Measurements from ENCODE around the gene FAM25A.
A peak's percentile ranks its signal among the peaks of the same experiment; 100 is the strongest.
"Not testable (repeated sequence)": the region's sequence is repeated elsewhere in the genome, so short reads cannot be mapped to it uniquely, and the experiment has no call there.

The FAM25A gene

GRCh38 chr10:87020056-87020455 lies at the start of gene FAM25A:
Gene FAM25A, plus strand, starts transcription at chr10:87020294. Its CDS starts 31 bp downstream, at chr10:87020325.
- not testable (repeated sequence) for H3K36me3 ChIP-seq (ENCODE audit: control insufficient read depth, insufficient read depth, low read length); H3K4me3 ChIP-seq (ENCODE audit: low read length); H3K9me3 ChIP-seq (ENCODE audit: control insufficient read depth, low read length); H3K27me3 ChIP-seq (ENCODE audit: control insufficient read depth, insufficient read depth, low read length); H3K9ac ChIP-seq (ENCODE audit: low read length); H3K4me1 ChIP-seq (ENCODE audit: control insufficient read depth, insufficient read depth, low read length)

- H3K4me3 ChIP-seq (ENCODE audit: low read length), result peak overlapping the region; percentile 44
- peaks cover 30% of the 10 kb centered on the region for H3K27me3 ChIP-seq (ENCODE audit: control insufficient read depth, insufficient read depth, low read length)
- no peaks in the 10 kb centered on the region for H3K36me3 ChIP-seq (ENCODE audit: control insufficient read depth, insufficient read depth, low read length)
- H3K4me1 ChIP-seq (ENCODE audit: control insufficient read depth, insufficient read depth, low read length), result peaks cover 64% of the 10 kb centered on the region
- H3K9me3 ChIP-seq (ENCODE audit: control insufficient read depth, low read length), result no peaks in the 10 kb centered on the region
- H3K9ac ChIP-seq (ENCODE audit: low read length), result peak overlapping the region; percentile 82
Observed at GRCh38 chr10:86970982-86971231, 49.2 kb upstream of the FAM25A start.

DNA sequence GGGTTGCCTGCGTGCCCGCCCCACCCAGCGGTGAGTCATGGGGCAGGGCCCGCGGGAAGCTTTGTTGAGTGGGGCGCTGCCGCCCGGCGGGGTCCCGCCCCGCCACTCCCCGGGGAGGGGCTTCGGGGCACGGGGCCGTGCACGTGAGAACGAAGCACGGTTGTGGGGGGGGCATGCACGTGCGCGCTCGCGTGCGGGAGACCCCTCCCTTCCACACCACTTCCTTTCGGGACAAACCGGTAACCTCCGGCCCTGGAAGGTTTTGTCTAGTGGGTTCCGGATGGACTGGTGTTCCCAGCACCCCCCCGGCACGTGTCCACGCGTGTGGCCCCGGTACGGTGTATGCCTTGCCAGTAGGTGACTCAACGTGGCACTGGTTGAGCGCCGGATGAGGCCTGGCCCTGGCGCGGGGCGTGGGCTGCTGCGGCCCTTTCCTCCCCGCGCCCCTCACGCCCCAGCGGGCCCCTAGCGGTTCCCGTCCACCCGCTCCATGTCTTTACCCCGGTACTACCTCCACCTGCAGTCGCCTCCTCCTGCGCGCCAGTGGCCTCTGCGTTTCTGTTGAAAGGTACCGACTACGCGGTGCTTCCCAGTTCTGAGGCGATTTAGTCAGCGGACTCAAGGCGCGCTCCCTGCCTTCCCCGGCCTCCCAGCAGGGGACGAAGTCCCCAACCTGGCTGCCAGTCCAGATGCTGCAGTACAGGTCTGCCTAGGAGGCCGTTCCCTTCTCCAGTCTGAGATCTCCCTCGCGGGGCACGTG lies 48.7 kb upstream of the FAM25A start:
- peaks cover 30% of the 10 kb centered on the region for H3K27me3 ChIP-seq (ENCODE audit: control insufficient read depth, insufficient read depth, low read length)
- peaks cover 64% of the 10 kb centered on the region for H3K4me1 ChIP-seq (ENCODE audit: control insufficient read depth, insufficient read depth, low read length)
- peak overlapping the region; percentile 44 for H3K4me3 ChIP-seq (ENCODE audit: low read length)
- H3K36me3 ChIP-seq (ENCODE audit: control insufficient read depth, insufficient read depth, low read length), result no peaks in the 10 kb centered on the region
- peak overlapping the region; percentile 82 for H3K9ac ChIP-seq (ENCODE audit: low read length)
- H3K9me3 ChIP-seq (ENCODE audit: control insufficient read depth, low read length), result no peaks in the 10 kb centered on the region

DNA sequence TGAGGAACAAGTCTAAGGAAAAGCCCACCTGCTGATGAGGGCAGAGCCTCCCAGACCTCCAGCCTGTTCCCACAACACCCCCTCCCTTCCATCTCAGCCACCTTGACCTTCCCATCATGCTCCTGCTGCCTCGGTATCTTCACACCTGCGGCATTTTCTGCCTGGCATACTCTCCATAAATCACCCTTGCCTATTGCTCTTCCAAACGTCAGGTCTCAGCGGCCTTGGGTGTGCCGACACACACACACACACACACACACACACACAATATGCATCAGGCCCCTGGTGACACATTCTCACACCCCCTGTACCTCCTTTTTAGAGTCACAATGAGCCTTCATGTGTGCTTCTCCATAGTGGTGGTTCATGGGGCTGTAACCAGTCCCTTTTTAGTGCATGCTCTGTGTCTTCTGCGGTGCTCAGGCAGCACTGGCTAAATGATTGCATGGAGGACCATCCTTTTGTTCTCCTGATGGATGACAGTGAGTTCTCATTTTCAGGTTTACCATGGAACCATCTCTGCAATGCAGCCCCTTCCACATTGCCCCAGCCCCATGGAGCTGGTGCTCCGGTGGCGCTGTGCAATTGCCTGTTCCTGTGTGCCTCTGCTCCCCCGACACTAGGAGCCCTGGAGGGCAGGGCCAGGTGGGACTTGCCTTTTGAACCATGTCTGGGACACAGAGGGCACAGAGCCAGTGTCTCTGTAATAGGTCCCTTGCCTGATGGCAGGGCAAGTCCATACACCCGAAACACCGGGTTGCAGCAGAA lies 47.3 kb upstream of the FAM25A start:
- H3K9ac ChIP-seq (ENCODE audit: low read length), result no peak overlapping the region
- peaks cover 51% of the 10 kb centered on the region for H3K4me1 ChIP-seq (ENCODE audit: control insufficient read depth, insufficient read depth, low read length)
- no peaks in the 10 kb centered on the region for H3K36me3 ChIP-seq (ENCODE audit: control insufficient read depth, insufficient read depth, low read length)
- no peak overlapping the region for H3K4me3 ChIP-seq (ENCODE audit: low read length)
- no peaks in the 10 kb centered on the region for H3K9me3 ChIP-seq (ENCODE audit: control insufficient read depth, low read length)
- peaks cover 30% of the 10 kb centered on the region for H3K27me3 ChIP-seq (ENCODE audit: control insufficient read depth, insufficient read depth, low read length)

DNA sequence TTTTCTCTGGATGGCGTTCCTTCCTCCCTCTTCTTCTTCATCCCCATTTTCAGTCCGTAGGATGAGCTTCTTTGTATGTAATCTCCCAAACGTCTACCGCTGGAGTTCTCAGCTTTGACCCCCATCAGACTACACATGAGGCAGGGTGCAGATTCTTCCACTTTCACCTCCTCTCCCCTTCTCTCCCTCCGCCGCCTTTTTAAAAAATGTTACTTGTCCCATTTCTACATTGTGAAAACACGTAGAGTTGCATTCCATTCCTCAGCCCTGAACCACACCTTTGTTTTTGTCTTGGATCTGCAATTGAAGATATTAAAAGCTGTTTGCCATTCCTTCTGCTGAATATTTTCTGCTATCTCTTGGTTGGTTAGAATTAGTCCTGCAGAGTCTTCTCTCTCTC lies 45.6 kb upstream of the FAM25A start:
- Histone ChIP-seq H3K9ac (ENCODE audit: low read length) (no peak overlapping the region), H3K4me3 (ENCODE audit: low read length) (no peak overlapping the region), H3K9me3 (ENCODE audit: control insufficient read depth, low read length) (no peaks in the 10 kb centered on the region), H3K27me3 (ENCODE audit: control insufficient read depth, insufficient read depth, low read length) (peaks cover 19% of the 10 kb centered on the region), H3K4me1 (ENCODE audit: control insufficient read depth, insufficient read depth, low read length) (peaks cover 35% of the 10 kb centered on the region), H3K36me3 (ENCODE audit: control insufficient read depth, insufficient read depth, low read length) (no peaks in the 10 kb centered on the region)

- no peaks in the 10 kb centered on the region for H3K9me3 ChIP-seq (ENCODE audit: control insufficient read depth, low read length)
- peaks cover 16% of the 10 kb centered on the region for H3K27me3 ChIP-seq (ENCODE audit: control insufficient read depth, insufficient read depth, low read length)
- no peak overlapping the region for H3K4me3 ChIP-seq (ENCODE audit: low read length)
- H3K9ac ChIP-seq (ENCODE audit: low read length), result no peak overlapping the region
- H3K36me3 ChIP-seq (ENCODE audit: control insufficient read depth, insufficient read depth, low read length), result no peaks in the 10 kb centered on the region
- peaks cover 26% of the 10 kb centered on the region for H3K4me1 ChIP-seq (ENCODE audit: control insufficient read depth, insufficient read depth, low read length)
Observed at GRCh38 chr10:86976362-86977056, 43.6 kb upstream of the FAM25A start.

DNA sequence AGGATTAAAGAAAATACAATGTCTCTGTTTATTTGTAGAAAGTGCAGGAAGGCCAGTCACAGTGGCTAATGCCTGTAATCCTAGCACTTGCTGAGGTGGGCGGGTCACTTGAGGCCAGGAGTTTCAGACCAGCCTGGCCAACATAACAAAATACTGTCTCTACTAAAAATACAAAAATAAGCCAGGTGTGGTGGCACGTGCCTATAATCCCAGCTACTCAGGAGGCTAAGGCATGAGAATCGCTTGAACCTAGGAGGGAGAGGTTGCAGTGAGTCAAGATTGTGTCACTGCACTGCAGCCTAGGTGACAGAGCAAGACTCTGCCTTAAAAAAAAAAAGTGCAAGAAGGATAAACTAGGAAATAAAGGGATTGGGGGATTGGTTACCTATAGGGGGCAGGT lies 41.6 kb upstream of the FAM25A start:
- H3K9ac ChIP-seq (ENCODE audit: low read length); H3K9me3 ChIP-seq (ENCODE audit: control insufficient read depth, low read length); H3K27me3 ChIP-seq (ENCODE audit: control insufficient read depth, insufficient read depth, low read length); H3K4me3 ChIP-seq (ENCODE audit: low read length); H3K36me3 ChIP-seq (ENCODE audit: control insufficient read depth, insufficient read depth, low read length): not testable (repeated sequence)
- peaks cover 17% of the 10 kb centered on the region for H3K4me1 ChIP-seq (ENCODE audit: control insufficient read depth, insufficient read depth, low read length)

DNA sequence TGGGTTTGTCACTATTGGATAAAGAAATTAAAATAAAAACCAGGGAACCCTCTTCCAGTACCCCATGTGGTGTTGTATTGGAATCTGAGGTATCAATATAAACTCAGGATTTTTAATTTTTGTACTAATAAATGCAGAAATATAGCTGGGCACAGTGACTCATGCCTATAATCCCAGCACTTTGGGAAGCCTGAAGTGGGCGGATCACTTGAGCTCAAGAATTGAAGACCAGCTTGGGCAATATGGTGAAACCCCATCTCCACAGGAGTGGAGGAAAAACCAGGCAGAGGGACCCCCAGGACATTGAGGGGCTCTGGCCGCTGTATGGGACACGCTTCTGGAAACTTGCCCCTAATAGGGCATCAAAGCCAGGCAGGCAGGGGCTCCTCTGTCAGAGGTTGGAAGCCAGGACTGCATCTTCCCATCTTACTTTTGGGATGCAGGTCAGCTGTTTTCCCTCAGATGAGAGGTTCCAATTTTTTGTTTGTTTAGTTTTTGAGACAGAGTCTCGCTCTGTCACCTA lies 40.7 kb upstream of the FAM25A start:
- H3K9me3 ChIP-seq (ENCODE audit: control insufficient read depth, low read length), result no peaks in the 10 kb centered on the region
- no peak overlapping the region for H3K4me3 ChIP-seq (ENCODE audit: low read length)
- no peaks in the 10 kb centered on the region for H3K27me3 ChIP-seq (ENCODE audit: control insufficient read depth, insufficient read depth, low read length)
- H3K9ac ChIP-seq (ENCODE audit: low read length), result no peak overlapping the region
- H3K4me1 ChIP-seq (ENCODE audit: control insufficient read depth, insufficient read depth, low read length), result peaks cover 17% of the 10 kb centered on the region
- no peaks in the 10 kb centered on the region for H3K36me3 ChIP-seq (ENCODE audit: control insufficient read depth, insufficient read depth, low read length)

DNA sequence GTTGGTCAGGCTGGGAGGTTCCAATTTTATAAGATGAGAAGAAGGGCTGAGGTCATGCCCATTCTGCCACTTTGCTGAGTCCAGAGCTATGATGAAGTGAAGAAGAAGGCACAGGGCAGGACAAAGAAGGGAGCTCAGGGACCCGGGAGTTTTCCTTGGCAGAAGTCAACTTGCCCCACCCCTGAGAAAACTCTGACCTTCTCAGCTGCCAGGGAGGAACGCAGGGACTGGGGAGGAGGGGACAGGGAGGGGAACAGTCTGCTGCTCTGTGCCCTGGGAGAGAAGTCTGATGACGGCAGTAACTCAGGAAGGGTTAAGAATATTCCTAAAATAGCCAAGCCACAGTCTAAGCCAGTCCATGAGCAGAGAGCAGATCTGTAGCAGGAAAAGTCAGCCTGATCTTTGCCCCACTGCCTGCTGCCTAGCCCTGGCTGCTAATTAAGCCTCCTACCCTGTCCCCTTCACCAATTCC lies 40.1 kb upstream of the FAM25A start:
- peaks cover 12% of the 10 kb centered on the region for H3K4me1 ChIP-seq (ENCODE audit: control insufficient read depth, insufficient read depth, low read length)
- H3K9ac ChIP-seq (ENCODE audit: low read length), result no peak overlapping the region
- no peaks in the 10 kb centered on the region for H3K27me3 ChIP-seq (ENCODE audit: control insufficient read depth, insufficient read depth, low read length)
- no peak overlapping the region for H3K4me3 ChIP-seq (ENCODE audit: low read length)
- no peaks in the 10 kb centered on the region for H3K9me3 ChIP-seq (ENCODE audit: control insufficient read depth, low read length)
- H3K36me3 ChIP-seq (ENCODE audit: control insufficient read depth, insufficient read depth, low read length), result no peaks in the 10 kb centered on the region

GRCh38 chr10:86981020-86981419 lies 39.1 kb upstream of the FAM25A start:
- not testable (repeated sequence) for H3K36me3 ChIP-seq (ENCODE audit: control insufficient read depth, insufficient read depth, low read length); H3K27me3 ChIP-seq (ENCODE audit: control insufficient read depth, insufficient read depth, low read length); H3K9ac ChIP-seq (ENCODE audit: low read length); H3K4me3 ChIP-seq (ENCODE audit: low read length); H3K9me3 ChIP-seq (ENCODE audit: control insufficient read depth, low read length)
- peaks cover 12% of the 10 kb centered on the region for H3K4me1 ChIP-seq (ENCODE audit: control insufficient read depth, insufficient read depth, low read length)

GRCh38 chr10:86981716-86982115 lies 38.4 kb upstream of the FAM25A start:
- H3K4me3 ChIP-seq (ENCODE audit: low read length), result no peak overlapping the region
- peaks cover 12% of the 10 kb centered on the region for H3K4me1 ChIP-seq (ENCODE audit: control insufficient read depth, insufficient read depth, low read length)
- no peak overlapping the region for H3K9ac ChIP-seq (ENCODE audit: low read length)
- H3K36me3 ChIP-seq (ENCODE audit: control insufficient read depth, insufficient read depth, low read length), result no peaks in the 10 kb centered on the region
- no peaks in the 10 kb centered on the region for H3K9me3 ChIP-seq (ENCODE audit: control insufficient read depth, low read length)
- H3K27me3 ChIP-seq (ENCODE audit: control insufficient read depth, insufficient read depth, low read length), result no peaks in the 10 kb centered on the region

DNA sequence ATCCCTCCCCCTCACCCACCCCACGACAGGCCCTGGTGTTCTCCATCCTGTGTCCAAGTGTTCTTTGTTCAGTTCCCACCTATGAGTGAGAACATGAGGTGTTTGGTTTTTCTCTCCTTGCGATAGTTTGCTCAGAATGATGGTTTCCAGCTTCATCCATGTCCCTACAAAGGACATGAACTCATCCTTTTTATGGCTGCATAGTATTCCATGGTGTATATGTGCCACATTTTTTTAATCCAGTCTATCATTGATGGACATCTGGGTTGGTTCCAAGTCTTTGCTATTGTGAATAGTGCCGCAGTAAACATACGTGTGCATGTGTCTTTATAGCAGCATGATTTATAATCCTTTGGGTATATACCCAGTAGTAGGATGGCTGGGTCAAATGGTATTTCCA lies 35.6 kb upstream of the FAM25A start:
- H3K4me3 ChIP-seq (ENCODE audit: low read length); H3K9ac ChIP-seq (ENCODE audit: low read length); H3K27me3 ChIP-seq (ENCODE audit: control insufficient read depth, insufficient read depth, low read length); H3K9me3 ChIP-seq (ENCODE audit: control insufficient read depth, low read length); H3K36me3 ChIP-seq (ENCODE audit: control insufficient read depth, insufficient read depth, low read length): not testable (repeated sequence)
- peaks cover 11% of the 10 kb centered on the region for H3K4me1 ChIP-seq (ENCODE audit: control insufficient read depth, insufficient read depth, low read length)

All from mucosa of stomach (tissue), 1 donor.